Type B pancreatic cell (in vitro differentiated cells): ENCODE measurements around the gene HTR1E. TPM values are rescaled to one million over a fixed set of nuclear protein-coding genes. Genes with fewer than 3 reads are reported as not detected.

ENCODE experiments used
- DNase-seq: peaks from one replicate; pipeline ENCODE4 v3.0.0; 2021; ENCODE audit warnings: mixed read lengths; ENCODE audit not compliant: unreplicated experiment; ENCODE audit errors: extremely low spot score
- H3K27ac Mint-ChIP-seq: 2 replicates; pipeline ENCODE4 v1.8.0; 2021; ENCODE audit warnings: mild to moderate bottlenecking, mixed read lengths
- H3K27me3 Mint-ChIP-seq: 2 replicates; pipeline ENCODE4 v1.8.0; 2021; ENCODE audit warnings: mixed read lengths
- H3K36me3 Mint-ChIP-seq: 2 replicates; pipeline ENCODE4 v1.8.0; 2021; ENCODE audit warnings: mixed read lengths
- H3K4me1 Mint-ChIP-seq: one replicate; pipeline ENCODE4 v1.8.0; 2021; ENCODE audit warnings: mixed read lengths; ENCODE audit not compliant: unreplicated experiment
- H3K4me3 Mint-ChIP-seq: 2 replicates; pipeline ENCODE4 v1.8.0; 2021; ENCODE audit warnings: mild to moderate bottlenecking, mixed read lengths
- H3K9me3 Mint-ChIP-seq: 2 replicates; pipeline ENCODE4 v1.8.0; 2021; ENCODE audit warnings: mixed read lengths
- total RNA-seq: library from RNA; stranded (reverse); gene quantifications from 2 replicates; pipeline ENCODE4 v1.2.1, GENCODE V29; 2021; ENCODE audit warnings: low replicate concordance
- TF ChIP-seq, protein P1 (sequence below): fragments of 200-600 bp; sonication (generic); conservative IDR thresholded peaks from 2 replicates; pipeline ENCODE4 v1.5.0; 2021; ENCODE audit warnings: antibody characterized with exemption, mild to moderate bottlenecking

HTR1E gene
- total RNA-seq, 1 donor from 2014 or later, result 0.39 TPM

DNA sequence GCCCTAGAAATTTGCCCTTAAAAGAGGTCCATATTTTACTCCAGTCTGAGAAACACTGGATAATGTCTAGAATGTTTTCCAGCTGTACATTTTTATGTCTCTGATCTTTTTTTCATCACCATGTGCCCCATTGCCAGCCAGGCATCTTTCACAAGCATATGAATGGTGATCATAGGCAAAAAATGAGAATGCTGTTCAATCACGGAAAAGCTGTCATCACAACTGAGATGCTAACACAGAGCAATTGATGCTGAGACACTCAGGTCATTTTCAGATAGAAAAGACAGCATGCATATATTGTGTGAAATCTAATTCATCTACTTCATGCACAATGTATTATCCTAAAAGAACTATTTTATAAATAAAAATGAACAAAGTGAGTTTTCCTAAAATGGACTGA is 116.0 kb downstream of the HTR1E start:
- H3K27me3 Mint-ChIP-seq, result peaks cover 12% of the 10 kb centered on the region

DNA sequence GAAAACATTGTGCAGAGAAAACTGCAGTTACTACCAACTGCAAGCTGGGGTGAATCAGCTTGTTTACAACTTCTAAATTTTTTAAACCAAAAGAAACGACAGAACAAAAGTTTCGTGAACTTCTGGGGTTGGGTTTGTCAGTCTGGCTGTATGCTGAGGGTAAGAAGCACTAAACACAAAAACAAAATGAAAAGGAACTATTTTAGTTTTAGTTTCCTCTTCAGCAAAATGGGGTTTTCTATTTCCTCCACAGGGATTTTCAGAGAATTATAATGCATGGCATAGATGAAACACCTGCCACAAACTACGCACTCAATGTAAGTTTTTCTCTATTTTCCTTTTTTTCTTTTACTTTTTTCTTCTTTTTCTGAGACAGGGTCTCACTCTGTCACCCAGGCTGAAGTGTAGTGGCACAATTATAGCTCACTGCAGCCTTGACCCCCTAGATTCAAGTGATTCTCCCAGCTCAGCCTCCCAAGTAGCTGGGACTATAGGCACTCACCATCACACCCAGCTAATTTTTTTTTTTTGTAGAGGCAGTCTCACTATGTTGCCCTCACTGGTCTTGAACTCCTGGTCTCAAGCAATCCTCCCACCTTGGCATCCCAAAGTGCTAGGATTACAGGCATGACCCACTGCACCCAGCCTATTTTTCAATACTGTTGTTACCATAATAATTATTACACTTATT is 117.0 kb downstream of the HTR1E start:
- TF ChIP-seq, protein P1, sequence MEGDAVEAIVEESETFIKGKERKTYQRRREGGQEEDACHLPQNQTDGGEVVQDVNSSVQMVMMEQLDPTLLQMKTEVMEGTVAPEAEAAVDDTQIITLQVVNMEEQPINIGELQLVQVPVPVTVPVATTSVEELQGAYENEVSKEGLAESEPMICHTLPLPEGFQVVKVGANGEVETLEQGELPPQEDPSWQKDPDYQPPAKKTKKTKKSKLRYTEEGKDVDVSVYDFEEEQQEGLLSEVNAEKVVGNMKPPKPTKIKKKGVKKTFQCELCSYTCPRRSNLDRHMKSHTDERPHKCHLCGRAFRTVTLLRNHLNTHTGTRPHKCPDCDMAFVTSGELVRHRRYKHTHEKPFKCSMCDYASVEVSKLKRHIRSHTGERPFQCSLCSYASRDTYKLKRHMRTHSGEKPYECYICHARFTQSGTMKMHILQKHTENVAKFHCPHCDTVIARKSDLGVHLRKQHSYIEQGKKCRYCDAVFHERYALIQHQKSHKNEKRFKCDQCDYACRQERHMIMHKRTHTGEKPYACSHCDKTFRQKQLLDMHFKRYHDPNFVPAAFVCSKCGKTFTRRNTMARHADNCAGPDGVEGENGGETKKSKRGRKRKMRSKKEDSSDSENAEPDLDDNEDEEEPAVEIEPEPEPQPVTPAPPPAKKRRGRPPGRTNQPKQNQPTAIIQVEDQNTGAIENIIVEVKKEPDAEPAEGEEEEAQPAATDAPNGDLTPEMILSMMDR, result no peak

More for the DNA sequence above, 116.0 kb downstream of the HTR1E start:
- H3K4me3 Mint-ChIP-seq, result no peak overlapping the region
- H3K36me3 Mint-ChIP-seq, result no peaks in the 10 kb centered on the region
- TF ChIP-seq, protein P1, result no peak
- no peak overlapping the region for H3K27ac Mint-ChIP-seq
- H3K4me1 Mint-ChIP-seq, result no peaks in the 10 kb centered on the region
- no peaks in the 10 kb centered on the region for H3K9me3 Mint-ChIP-seq
- DNase-seq, result no peak

GRCh38 chr6:87059943-87060342 is 122.6 kb downstream of the HTR1E start:
- TF ChIP-seq, protein P1, result no peak
- DNase-seq, result no peak
- H3K4me3 Mint-ChIP-seq, result no peak overlapping the region
- no peak overlapping the region for H3K27ac Mint-ChIP-seq
- peaks cover 7% of the 10 kb centered on the region for H3K27me3 Mint-ChIP-seq
- no peaks in the 10 kb centered on the region for H3K9me3 Mint-ChIP-seq
- no peaks in the 10 kb centered on the region for H3K36me3 Mint-ChIP-seq
- H3K4me1 Mint-ChIP-seq, result no peaks in the 10 kb centered on the region

More for the DNA sequence above, 117.0 kb downstream of the HTR1E start:
- no peak overlapping the region for H3K27ac Mint-ChIP-seq
- peaks cover 8% of the 10 kb centered on the region for H3K27me3 Mint-ChIP-seq
- no peaks in the 10 kb centered on the region for H3K36me3 Mint-ChIP-seq
- no peak overlapping the region for H3K4me3 Mint-ChIP-seq
- H3K4me1 Mint-ChIP-seq, result no peaks in the 10 kb centered on the region
- no peak for DNase-seq
- no peaks in the 10 kb centered on the region for H3K9me3 Mint-ChIP-seq

DNA sequence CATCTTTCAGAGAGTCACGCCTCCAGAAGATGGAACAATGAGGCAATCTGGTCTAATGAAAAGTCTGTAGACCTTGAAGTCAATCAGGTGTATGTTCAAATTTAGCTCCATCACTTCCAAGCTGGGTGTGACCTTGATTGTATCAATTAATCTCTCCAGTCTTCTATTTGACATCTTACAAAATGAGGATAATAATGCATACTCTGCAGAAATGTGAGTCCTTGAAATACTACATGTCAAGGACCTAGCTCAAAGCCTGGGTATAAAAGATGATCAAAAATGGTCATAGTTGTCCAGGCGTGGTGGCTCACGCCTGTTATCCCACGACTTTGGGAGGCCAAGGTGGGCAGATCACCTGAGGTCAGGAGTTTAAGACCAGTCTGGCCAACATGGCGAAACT is 127.8 kb downstream of the HTR1E start:
- Mint-ChIP-seq H3K36me3 (no peaks in the 10 kb centered on the region), H3K27me3 (peaks cover 5% of the 10 kb centered on the region), H3K4me3 (no peak overlapping the region), H3K9me3 (no peaks in the 10 kb centered on the region), H3K27ac (no peak overlapping the region), H3K4me1 (peaks cover 12% of the 10 kb centered on the region)
- DNase-seq, result no peak
- TF ChIP-seq, protein P1, result no peak

Other genes with a start within 250 kb of the HTR1E start
- gene CGA, start 157.6 kb downstream of the HTR1E start, total RNA-seq, result 0.43 and 30.3 TPM in 2 replicates
- gene ZNF292, start 218.0 kb downstream of the HTR1E start, total RNA-seq, result 40.2 and 61.1 TPM in 2 replicates